Sciatic nerve (tissue), 2 donors: ENCODE measurements around the gene TNIP1. TPM values are rescaled to one million over a fixed set of nuclear protein-coding genes. Genes with fewer than 3 reads are reported as not detected.

Experiments used
- ATAC-seq: fragments of 200-7000 bp; cut with Tn5 transposase; one replicate; pipeline ENCODE4 v1.9.1; 2020; ENCODE audit warnings: mild to moderate bottlenecking, moderate library complexity
- DNase-seq: peaks from one replicate; pipeline ENCODE4 v3.0.0-alpha.2; 2020; ENCODE audit warnings: low spot score
- intact Hi-C: fragments of 100-400 bp; cut with DNase I; formaldehyde crosslinking; loops from one replicate; pipeline ENCODE4 v1.14.2; 2022
- total RNA-seq: library from RNA; stranded (reverse); fragmentation: NEBNext Ultra II Directional; extraction: Animal tissue kit (Norgen Biotek cat#: 25700); gene quantifications from one replicate; pipeline ENCODE4 v1.2.1, GENCODE V29; 2021
- donor health status: DM: no; HTN: no; CAD: no.
- donor health status: DM: no; HTN: no; CAD: no.

Gene TNIP1
- total RNA-seq, 1 donor from 2014 or later = 80.2 TPM

GRCh38 chr5:151088986-151089385, 8.2 kb upstream of the TNIP1 start:
- ATAC-seq = no peak
- no peak for DNase-seq
- intact Hi-C loops = no loop called here

DNA sequence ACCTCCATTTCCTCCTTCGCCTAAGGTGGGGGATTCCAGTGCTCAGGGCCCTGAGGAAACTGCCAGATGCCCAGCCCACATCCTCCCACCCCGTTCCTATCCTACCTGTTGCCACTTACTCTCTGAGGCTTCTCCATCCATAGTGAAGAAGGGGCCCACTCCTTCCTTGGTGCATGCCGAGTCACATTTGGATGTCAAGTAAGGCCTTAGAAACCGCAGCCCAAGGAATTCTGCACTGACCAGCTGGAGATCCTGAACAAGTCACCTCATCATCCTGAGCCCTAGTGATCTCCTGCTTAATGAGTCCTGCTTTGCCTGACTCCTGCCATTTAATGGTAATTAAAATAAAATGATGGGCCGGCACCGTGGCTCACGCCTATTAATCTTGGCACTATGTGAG, 6.7 kb upstream of the TNIP1 start:
- intact Hi-C loops = no loop called here
- DNase-seq (no peak), ATAC-seq (no peak)

- intact Hi-C loops = no loop called here
- DNase-seq (no peak), ATAC-seq (no peak)
These were observed 6.1 kb upstream of the TNIP1 start for GRCh38 chr5:151086905-151087360.

DNA sequence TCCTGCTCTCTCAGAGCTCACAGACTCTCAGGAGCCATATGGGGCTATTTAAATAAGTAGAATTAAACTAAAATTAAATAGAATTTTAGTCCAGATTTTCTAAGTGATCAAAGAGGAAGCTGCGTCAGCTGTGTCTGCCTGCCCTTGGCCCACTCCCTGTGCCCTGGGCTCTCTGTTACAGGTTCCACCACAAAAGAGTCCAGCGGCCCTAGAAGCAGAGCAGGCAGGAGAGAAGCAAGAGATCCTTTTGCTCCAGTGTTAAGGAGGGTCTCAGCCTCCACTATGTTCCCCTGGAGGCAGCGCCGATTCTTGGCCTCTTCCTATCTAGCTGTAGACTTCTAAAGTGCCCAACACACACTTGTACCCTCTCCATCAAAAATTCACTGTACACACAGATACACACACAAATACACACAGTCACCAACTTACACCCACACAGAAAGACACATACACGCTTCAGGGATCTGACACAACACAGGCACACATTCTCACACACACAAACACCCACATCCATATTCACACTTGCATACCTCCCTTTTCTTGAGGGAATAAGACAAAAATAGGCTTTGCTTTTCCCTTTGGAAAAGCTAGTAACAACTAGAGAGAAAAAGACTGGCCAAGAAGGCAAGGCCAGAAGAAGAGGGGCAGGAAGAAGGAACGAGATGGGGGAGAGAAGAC, 5.5 kb upstream of the TNIP1 start:
- ATAC-seq (peak; percentile 8), DNase-seq (no peak)
- intact Hi-C loops = no loop called here

DNA sequence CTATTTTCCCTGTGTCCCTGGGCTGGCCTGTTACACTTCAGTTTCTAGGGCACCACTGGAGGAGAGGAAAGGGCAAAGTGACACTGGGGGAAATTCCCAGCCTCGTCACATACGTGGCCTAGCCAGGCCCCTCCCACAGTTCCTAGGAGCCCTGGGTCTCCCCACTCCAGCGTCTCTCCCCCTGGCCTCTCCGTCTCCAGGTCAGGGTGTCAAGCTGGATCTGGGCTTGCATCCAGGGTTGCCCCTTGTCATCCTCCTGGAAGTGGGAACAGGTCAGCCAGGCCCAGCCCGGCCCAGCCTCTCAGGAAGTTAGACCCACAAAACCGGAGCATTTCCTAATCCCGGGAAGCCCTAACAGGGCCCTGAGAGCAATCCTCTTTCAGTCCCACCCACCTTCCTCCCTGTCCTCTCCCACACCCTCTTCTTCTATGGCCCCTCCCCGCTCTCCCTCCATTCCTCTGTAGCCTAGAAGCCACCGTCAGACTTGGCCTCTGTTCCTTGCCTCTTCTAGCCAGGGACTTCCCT, 4.7 kb upstream of the TNIP1 start:
- intact Hi-C loops = no loop called here
- ATAC-seq = peak; percentile 76
- no peak for DNase-seq

DNA sequence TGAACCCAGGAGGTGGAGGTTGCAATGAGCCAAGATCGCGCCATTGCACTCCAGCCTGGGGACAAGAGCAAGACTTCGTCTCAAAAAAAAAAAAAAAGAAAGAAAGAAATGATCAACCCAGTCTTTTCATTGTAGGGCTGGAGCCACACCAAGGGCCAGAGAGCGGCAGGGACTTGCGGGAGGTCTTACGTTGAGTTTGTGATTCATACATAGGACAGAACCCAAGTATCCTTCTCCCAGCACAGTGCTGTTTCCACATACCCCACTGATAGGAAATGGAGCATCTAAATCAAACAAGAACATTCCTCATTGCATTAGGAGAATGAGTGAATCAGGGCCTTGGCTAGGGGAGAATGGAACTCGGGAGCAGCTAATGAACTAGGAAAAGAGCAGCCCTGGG, 3.5 kb upstream of the TNIP1 start:
- ATAC-seq (no peak), DNase-seq (no peak)
- intact Hi-C loops = no loop called here

- ATAC-seq = no peak
- intact Hi-C loops = no loop called here
- no peak for DNase-seq
These were observed 2.3 kb upstream of the TNIP1 start for GRCh38 chr5:151083081-151083676.

DNA sequence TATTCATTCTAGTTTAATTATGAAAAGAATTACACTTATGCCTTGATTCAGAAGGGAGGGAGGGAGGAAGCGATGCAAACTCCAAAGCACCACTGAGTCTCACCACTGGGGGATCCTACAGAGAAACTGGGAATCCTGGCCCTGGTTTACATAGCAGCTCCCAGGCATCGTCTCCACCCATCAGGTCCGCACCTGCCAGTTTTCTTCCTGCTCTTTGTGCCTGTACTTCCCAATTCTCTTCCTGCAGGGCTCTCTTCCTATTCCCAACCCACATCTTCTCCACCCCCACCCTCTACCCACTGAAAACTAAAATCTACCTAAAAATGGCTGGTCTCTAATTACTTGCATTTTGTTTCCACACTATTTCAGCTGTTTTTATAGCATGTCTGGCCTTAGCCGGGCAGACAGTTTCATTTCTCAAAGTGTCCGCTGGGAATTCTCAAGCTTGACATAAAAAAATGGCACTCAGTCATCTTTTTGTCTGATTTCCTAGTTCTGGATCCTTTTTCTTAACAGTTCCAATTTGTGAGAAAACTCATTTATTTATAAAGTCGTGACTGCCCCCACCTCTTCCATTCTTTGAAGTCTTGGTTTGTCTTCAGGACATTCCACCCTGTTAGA, 1.6 kb upstream of the TNIP1 start:
- intact Hi-C loops = no loop called here
- DNase-seq = no peak
- ATAC-seq = no peak

DNA sequence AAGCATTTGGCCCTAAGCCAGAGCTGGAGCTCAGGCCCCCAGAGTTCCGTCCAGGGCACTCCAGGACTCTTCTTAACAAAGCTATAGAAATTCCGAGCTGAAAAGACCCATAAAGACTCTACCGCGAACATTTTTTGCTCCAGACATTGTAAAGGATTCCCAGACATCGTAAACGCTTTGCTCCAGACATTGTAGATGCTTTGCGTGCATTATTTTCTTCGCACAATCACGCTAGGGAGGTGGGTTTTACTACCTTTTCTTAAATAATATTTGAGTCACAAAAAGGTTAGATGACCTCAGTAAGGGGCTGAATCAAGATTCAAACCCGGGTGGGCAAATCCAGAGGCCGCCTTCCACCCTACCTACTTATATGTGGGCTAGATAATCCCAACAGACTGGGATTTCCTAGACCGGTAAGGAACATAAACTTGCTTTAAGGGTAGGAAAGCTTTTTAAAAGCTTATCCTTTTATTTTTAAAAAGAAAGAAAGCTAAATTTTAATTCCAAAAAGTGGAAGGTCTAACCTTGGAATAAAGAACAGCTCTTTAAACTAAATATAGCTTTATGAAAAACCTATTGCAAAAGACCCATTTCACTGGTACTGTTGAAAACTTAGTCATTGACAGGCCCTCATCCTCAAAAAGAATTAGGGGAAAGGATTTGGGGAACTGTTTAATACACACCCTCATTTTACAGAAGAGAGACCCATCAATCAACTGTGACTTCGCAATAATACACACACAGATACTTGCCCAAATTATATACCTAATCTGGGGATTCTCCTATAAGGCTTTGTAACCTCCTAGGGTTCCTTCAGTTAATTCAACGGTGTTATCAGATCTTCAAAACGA, 822 bp upstream of the TNIP1 start:
- DNase-seq (no peak), ATAC-seq (no peak)
- intact Hi-C loops = no loop called here

GRCh38 chr5:151079838-151080612, 809 bp downstream of the TNIP1 start:
- intact Hi-C loops = no loop called here
- DNase-seq (no peak), ATAC-seq (no peak)

DNA sequence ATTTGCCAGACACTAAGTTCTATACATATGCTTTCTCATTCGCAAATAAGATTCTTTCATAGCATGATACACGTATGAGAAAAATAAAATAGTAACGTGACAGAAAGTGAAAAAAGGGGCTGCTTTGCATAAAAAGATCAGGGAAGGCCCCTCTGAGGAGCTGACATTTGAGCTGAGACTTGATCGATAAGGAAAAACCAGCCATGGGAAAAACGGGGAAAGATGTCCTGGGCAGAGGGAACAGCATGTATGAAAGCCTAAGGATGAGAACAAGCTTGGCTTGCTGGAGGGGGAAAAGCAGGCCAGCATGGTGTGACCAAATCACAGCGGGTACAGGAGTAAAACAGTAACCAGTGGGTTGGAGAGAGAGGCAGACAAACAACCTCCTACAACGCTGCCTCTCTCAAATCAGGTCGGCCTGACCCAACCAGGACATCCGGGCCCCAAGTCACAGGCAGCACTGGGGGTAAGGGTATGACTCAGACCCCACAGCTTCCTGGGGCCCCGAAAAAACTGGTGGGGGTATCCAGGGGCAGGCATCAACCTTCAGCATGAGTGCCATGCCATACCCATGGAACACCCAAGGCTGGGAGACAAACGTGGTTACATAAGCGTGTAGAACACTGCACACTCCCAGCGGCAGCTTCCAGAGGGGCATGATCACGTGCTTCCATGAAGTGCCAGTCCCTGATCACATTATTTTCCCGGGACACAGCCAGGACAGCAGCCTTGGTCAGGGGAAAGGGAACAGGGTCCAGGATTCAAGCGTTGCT, 2.2 kb downstream of the TNIP1 start:
- intact Hi-C loops = no loop called here
- ATAC-seq (no peak), DNase-seq (no peak)

DNA sequence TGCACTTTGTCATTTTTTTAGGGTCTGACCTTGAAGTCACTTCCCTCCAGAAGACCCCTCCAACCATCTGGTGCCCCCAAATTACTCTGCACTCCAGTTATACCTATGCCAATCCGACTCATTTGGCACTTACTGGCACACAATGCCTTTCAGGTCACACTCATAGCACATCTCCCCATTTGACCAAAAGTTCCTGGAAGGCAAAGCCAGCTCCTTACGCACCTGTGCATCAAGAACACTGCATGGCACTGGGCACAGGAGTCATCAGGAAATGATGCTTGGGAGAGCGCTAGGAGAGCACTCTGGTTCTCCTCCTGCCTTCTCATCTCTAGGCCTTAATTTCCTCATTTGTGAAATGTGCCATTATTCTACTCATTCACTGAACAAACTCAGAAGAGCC, 2.9 kb downstream of the TNIP1 start:
- ATAC-seq = no peak
- DNase-seq = no peak
- intact Hi-C loops = no loop called here

- DNase-seq (no peak), ATAC-seq (no peak)
- intact Hi-C loops = no loop called here
These were observed 3.4 kb downstream of the TNIP1 start for GRCh38 chr5:151077419-151077818.

DNA sequence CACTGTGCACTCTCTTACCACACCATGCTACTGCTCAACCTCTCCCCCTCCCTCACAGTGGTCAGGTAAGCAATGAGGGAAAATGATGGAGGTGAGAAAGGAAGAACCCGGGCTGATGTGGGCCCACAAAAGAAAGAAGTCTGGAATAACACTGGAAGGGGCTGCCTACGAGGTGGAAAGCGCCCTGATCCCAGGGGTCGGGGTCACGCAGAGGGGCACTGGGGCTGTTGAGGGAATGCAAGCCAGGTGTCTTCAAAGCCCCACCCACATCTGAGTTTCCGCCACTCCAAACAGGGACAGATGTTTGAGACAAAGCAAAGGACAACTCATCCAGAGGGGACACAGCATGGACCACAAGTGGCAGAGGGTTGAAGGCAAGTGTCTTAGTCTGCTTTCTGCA, 4.2 kb downstream of the TNIP1 start:
- DNase-seq (no peak), ATAC-seq (no peak)
- intact Hi-C loops = no loop called here

- ATAC-seq = no peak
- no peak for DNase-seq
- intact Hi-C loops = no loop called here
These were observed 5.0 kb downstream of the TNIP1 start for GRCh38 chr5:151075698-151076331.

DNA sequence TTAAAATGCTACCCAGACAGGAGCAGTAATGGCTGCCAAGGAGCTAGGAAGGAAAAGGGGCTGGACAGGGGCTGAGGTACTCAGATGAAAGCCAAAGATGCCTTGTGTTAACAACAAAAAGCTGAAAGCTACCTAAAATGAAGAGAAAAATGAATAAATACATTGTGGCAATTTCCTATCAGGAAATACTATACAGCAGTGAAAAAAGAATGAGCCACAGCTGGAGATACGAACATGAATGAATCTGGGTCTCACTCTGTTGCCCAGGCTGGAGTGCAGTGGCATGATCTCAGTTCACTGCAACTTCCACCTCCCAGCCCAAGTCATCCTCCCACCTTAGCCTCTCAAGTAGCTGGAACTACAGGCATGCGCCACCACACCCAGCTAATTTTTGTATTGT, 6.3 kb downstream of the TNIP1 start:
- intact Hi-C loops = no loop called here

GRCh38 chr5:151073280-151073679, 7.6 kb downstream of the TNIP1 start:
- DNase-seq = no peak
- ATAC-seq = no peak
- intact Hi-C loops = no loop called here

More for the DNA sequence above, 6.3 kb downstream of the TNIP1 start:
- ATAC-seq = no peak
- DNase-seq = no peak

- DNase-seq = no peak
- no peak for ATAC-seq
- intact Hi-C loops = no loop called here
These were observed 8.2 kb downstream of the TNIP1 start for GRCh38 chr5:151072630-151073025.
